B cell (primary cell): ENCODE results near the gene C14orf119. TPM values are rescaled to one million over a fixed set of nuclear protein-coding genes. Genes with fewer than 3 reads are reported as not detected.

ENCODE experiments used
- ATAC-seq: fragments of 200-7000 bp; cut with Tn5 transposase; one replicate; pipeline ENCODE4 v1.10.0; 2021; ENCODE audit warnings: low read depth, mild to moderate bottlenecking, moderate number of reproducible peaks, moderate library complexity
- CTCF ChIA-PET: fragments of 350-600 bp; sonication (Branson Sonifier 250); formaldehyde crosslinking; loops from one replicate; lab custom pipeline; 2021; ENCODE audit warnings: antibody characterized with exemption, inconsistent platforms; lab: Charles Lee
- POLR2A ChIA-PET: fragments of 350-600 bp; sonication (Branson Sonifier 250); formaldehyde crosslinking; loops from one replicate; lab custom pipeline; 2021; ENCODE audit warnings: antibody characterized with exemption; lab: Charles Lee
- DNase-seq: peaks from one replicate; pipeline ENCODE4 v3.0.0; 2013
- H2AFZ ChIP-seq: 2 replicates; pipeline ENCODE4 v1.6.1; 2012; ENCODE audit warnings: mild to moderate bottlenecking, low read depth, low read length; ENCODE audit not compliant: insufficient read depth, poor library complexity, severe bottlenecking
- H3K27ac ChIP-seq, 2 donors: 1 replicate in 1 of 2; 2 replicates in 1 of 2; pipeline ENCODE4 v1.5.1; 2012 to 2013; ENCODE audit warnings: low read length in 2 of 2, mild to moderate bottlenecking in 2 of 2, moderate library complexity in 1 of 2
- H3K27me3 ChIP-seq, 4 experiments: fragments of 200-600 bp in 1 of 4; sonication (generic) in 1 of 4; replicated peaks in 1 of 4; 1 replicate in 2 of 4; 2 replicates in 2 of 4; pipeline versions ENCODE4 v1.6.1 to v1.7.0; 2013 to 2016; ENCODE audit warnings: low read length in 3 of 4, mild to moderate bottlenecking in 2 of 4, mixed read lengths in 1 of 4, moderate library complexity in 1 of 4; ENCODE audit not compliant: insufficient read depth in 4 of 4, control insufficient read depth in 3 of 4; ENCODE audit errors: control extremely low read depth in 1 of 4
- H3K36me3 ChIP-seq, 2 experiments: replicated peaks in 1 of 2; 1 replicate in 1 of 2; 2 replicates in 1 of 2; pipeline versions ENCODE4 v1.6.1 to v1.7.1; 2013; ENCODE audit warnings: low read length in 1 of 2; ENCODE audit not compliant: insufficient read depth in 2 of 2, control insufficient read depth in 1 of 2; ENCODE audit errors: control extremely low read depth in 1 of 2, extremely low read depth in 1 of 2
- H3K4me1 ChIP-seq, 2 donors: fragments of 200-600 bp in 1 of 2; sonication (generic) in 1 of 2; 1 replicate in 1 of 2; 2 replicates in 1 of 2; pipeline versions ENCODE4 v1.5.1 to v1.6.1; 2013 to 2017; ENCODE audit warnings: low read length in 2 of 2; ENCODE audit not compliant: control insufficient read depth in 2 of 2, insufficient read depth in 2 of 2
- H3K4me2 ChIP-seq: replicated peaks from 2 replicates; pipeline ENCODE3; 2012; ENCODE audit warnings: mild to moderate bottlenecking, low read depth, low read length; ENCODE audit not compliant: poor library complexity, severe bottlenecking
- H3K4me3 ChIP-seq, 5 experiments: fragments of 200-600 bp in 1 of 5; sonication (generic) in 1 of 5; 1 replicate in 3 of 5; 2 replicates in 2 of 5; pipeline versions ENCODE4 v1.5.1 to v1.7.0; 2011 to 2016; ENCODE audit warnings: low read length in 4 of 5, mild to moderate bottlenecking in 4 of 5, low read depth in 2 of 5, control low read depth in 1 of 5, moderate library complexity in 1 of 5; ENCODE audit not compliant: insufficient read depth in 1 of 5; ENCODE audit errors: control extremely low read depth in 1 of 5, extremely low read depth in 1 of 5
- H3K79me2 ChIP-seq: fragments of 200-600 bp; sonication (generic); one replicate; pipeline ENCODE4 v1.6.0; 2016; ENCODE audit warnings: low read length; ENCODE audit not compliant: control insufficient read depth, insufficient read depth
- H3K9ac ChIP-seq: fragments of 200-600 bp; sonication (generic); 2 replicates; pipeline ENCODE4 v1.6.1; 2017; ENCODE audit warnings: mild to moderate bottlenecking, low read length, moderate library complexity
- H3K9me3 ChIP-seq, 3 donors: one replicate each; pipeline versions ENCODE4 v1.6.1 to v1.7.1; 2013; ENCODE audit warnings: low read length in 2 of 3; ENCODE audit not compliant: control insufficient read depth in 2 of 3, insufficient read depth in 1 of 3; ENCODE audit errors: control extremely low read depth in 1 of 3
- H4K20me1 ChIP-seq: 2 replicates; pipeline ENCODE4 v1.6.0; 2012; ENCODE audit warnings: mild to moderate bottlenecking, low read length; ENCODE audit not compliant: insufficient read depth, control insufficient read depth, poor library complexity, severe bottlenecking
- H3K27ac Mint-ChIP-seq: one replicate; pipeline ENCODE4 v1.8.0; 2021; ENCODE audit warnings: mixed read lengths
- H3K27me3 Mint-ChIP-seq: one replicate; pipeline ENCODE4 v1.8.0; 2021; ENCODE audit warnings: mixed read lengths
- H3K4me1 Mint-ChIP-seq: one replicate; pipeline ENCODE4 v1.8.0; 2021; ENCODE audit warnings: mixed read lengths
- H3K4me3 Mint-ChIP-seq: one replicate; pipeline ENCODE4 v1.8.0; 2021; ENCODE audit warnings: mixed read lengths
- H3K9me3 Mint-ChIP-seq: one replicate; pipeline ENCODE4 v1.8.0; 2022; ENCODE audit warnings: mixed read lengths; ENCODE audit not compliant: insufficient read depth
- CTCF ChIP-seq: fragments of 200-600 bp; IDR thresholded peaks from one replicate; pipeline ENCODE4 v1.8.0; 2022; ENCODE audit warnings: antibody characterized with exemption, mild to moderate bottlenecking
- EZH2 ChIP-seq: IDR thresholded peaks from 2 replicates; pipeline ENCODE4 v1.6.1; 2012; ENCODE audit warnings: borderline replicate concordance, low read depth, mild to moderate bottlenecking, moderate library complexity, low read length; ENCODE audit not compliant: insufficient read depth, poor library complexity, severe bottlenecking
- WGBS: methylation state at CpG from one replicate; pipeline ENCODE4 v1.1.5; 2013; ENCODE audit warnings: missing lambda C conversion rate; ENCODE audit not compliant: insufficient coverage; 5-methylcytosine and 5-hydroxymethylcytosine counted together
- intact Hi-C: fragments of 100-400 bp; cut with micrococcal nuclease; formaldehyde crosslinking; loops from one replicate; pipeline ENCODE4 v1.10.0; 2022
- polyA plus RNA-seq: library from polyadenylated mRNA; depleted of rRNA; stranded (reverse); fragments of >200 nt; gene quantifications from 2 replicates; pipeline ENCODE4 v1.2.3, GENCODE V29; 2012
- total RNA-seq, 2 donors: library from RNA; stranded (reverse); fragments of 120-200 nt in 1 of 2; gene quantifications; 1 replicate in 1 of 2; 2 replicates in 1 of 2; pipeline versions ENCODE4 v1.2.3 to v1.2.4, GENCODE V29; 2013 to 2022

C14orf119 gene
- total and polyA plus RNA-seq, 2 donors (not counting 1 experiment from before 2014, with no cell fraction given) = 12.2 to 30.6 TPM

- Histone ChIP-seq H3K4me1 (no peaks in the 10 kb centered on the region), H3K27ac (no peak overlapping the region), H3K79me2 (no peaks in the 10 kb centered on the region), H3K9ac (no peak overlapping the region), H3K27me3 (peaks cover 0 to 30% (median 11%) of the 10 kb centered on the region in 4 experiments), H2AFZ (no peak overlapping the region), H3K4me2 (no peak overlapping the region), H3K9me3 (peaks cover 0 to 7% (median 0%) of the 10 kb centered on the region in 3 donors), H4K20me1 (no peaks in the 10 kb centered on the region), H3K4me3 (no peak overlapping the region), H3K36me3 (no peaks in the 10 kb centered on the region)
- Mint-ChIP-seq H3K27me3 (peaks cover 12% of the 10 kb centered on the region), H3K4me3 (no peak overlapping the region), H3K4me1 (peaks cover 8% of the 10 kb centered on the region), H3K27ac (no peak overlapping the region), H3K9me3 (no peaks in the 10 kb centered on the region)
- intact Hi-C loops = no loop called here
- DNase-seq (no peak), ATAC-seq (no peak)
- no peak for TF ChIP-seq CTCF
- no peak for TF ChIP-seq EZH2
- CTCF ChIA-PET = interaction anchor here (2.8 kb wide), 1 partner anchor 10 kb away, joined by 15 read pairs; no protein-coding TSS in a partner anchor
- 72% methylated on average over 3 of the region's 5 CpGs for WGBS
- POLR2A ChIA-PET = no interaction called here
Observed at GRCh38 chr14:23110579-23111365, 15.5 kb downstream of the C14orf119 start.
